Thyroid gland (tissue), 4 donors: Measurements from ENCODE around the gene ZFAND3.

ENCODE experiments used
- CTCF ChIP-seq, 6 experiments: fragments of 200-600 bp in 3 of 6; fragments of 450-650 bp in 3 of 6; sonication (generic) in 3 of 6; IDR thresholded peaks; one replicate each; pipeline ENCODE4 v1.5.1; 2016 to 2019; ENCODE audit warnings: antibody characterized with exemption in 6 of 6, mild to moderate bottlenecking in 2 of 6, inconsistent platforms in 1 of 6, moderate library complexity in 1 of 6
- POLR2A ChIP-seq, 2 donors: fragments of 450-650 bp; IDR thresholded peaks; one replicate each; pipeline ENCODE4 v1.6.1; 2017; ENCODE audit warnings: antibody characterized with exemption in 2 of 2, mild to moderate bottlenecking in 2 of 2, moderate library complexity in 1 of 2

GRCh38 chr6:37941871-37942270, 122.3 kb downstream of the ZFAND3 start:
- TF ChIP-seq CTCF (IDR thresholded peaks at IDR 0.05) (no peak), POLR2A (IDR thresholded peaks at IDR 0.05) (no peak)
